ENCODE results near the gene CIB2.

The CIB2 gene

DNA sequence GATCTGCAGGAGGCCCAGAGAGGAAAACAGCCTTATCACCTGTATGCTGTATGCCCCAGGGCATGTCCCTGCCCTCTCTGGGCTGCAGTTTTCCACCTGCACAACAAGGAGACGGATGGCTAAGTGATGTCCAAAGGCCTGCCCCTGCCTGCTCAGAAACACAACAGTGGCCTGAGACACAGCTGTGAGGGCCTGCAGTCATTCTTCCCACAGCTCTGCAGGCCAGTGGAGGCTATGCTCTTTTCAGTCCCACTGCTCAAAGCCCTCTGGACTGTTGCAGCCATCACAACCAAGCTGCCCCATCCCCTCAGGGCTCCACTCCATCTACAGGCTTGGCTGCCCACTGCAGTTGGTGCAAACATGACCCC lies 48.5 kb downstream of the CIB2 start:
- DNase-seq, result no peak

DNA sequence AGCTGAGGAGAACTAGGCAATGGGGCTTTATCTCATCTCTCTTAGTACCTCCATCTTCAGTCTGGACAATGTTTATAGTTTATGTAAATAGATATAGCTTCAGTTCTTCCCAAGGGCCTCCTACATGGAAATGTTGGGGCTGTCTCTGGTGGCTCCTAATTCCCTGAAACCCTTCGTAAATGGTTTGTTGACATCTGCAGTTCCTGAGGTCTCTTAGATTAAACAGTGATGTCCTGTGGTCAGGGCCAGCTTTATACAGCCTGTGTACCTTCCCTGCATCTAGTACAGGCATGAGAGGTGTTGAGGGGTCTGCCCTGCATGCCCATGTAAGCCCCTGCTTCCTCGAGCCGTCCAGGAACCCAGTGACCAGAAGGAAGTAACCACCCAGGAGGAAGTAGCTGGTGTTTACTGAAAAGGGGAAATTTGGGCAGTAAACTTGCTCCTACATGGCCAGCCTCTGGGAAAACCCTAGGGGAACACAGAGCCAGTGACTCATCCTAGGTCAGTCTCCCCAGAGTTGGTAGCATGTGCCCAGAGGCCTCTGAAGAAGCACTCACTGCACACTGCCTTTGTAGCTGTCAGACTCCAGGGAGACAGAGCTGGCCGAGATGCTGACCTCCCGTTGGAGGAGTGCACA lies 49.0 kb downstream of the CIB2 start:
- no peak for DNase-seq

GRCh38 chr15:78080088-78080460 lies 51.2 kb downstream of the CIB2 start:
- DNase-seq, result no peak

GRCh38 chr15:78079298-78080087 lies 51.8 kb downstream of the CIB2 start:
- no peak for DNase-seq

DNA sequence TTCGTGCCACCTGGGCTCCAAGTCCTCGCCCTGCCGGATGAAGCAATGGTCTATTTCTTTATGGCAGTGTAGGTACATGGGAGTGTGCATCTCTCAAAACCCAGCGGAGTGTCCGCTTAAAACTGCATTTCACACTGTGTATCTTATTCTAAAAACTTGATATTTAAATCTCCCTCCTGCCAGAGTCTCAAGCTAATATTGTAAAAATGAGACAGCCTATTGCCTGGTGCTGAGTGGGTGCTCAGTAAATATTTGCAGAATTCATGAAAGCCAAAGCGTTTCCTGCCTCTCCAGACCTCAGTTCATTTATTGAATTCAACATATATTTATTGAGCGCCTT lies 53.4 kb downstream of the CIB2 start:
- DNase-seq, result no peak

GRCh38 chr15:78077053-78077870 lies 54.0 kb downstream of the CIB2 start, which contains the start of gene TBC1D2B:
TBC1D2B (minus strand) TSS chr15:78077711; CDS start chr15:78077652, 59 bp downstream.
- peak; percentile 72 for DNase-seq

DNA sequence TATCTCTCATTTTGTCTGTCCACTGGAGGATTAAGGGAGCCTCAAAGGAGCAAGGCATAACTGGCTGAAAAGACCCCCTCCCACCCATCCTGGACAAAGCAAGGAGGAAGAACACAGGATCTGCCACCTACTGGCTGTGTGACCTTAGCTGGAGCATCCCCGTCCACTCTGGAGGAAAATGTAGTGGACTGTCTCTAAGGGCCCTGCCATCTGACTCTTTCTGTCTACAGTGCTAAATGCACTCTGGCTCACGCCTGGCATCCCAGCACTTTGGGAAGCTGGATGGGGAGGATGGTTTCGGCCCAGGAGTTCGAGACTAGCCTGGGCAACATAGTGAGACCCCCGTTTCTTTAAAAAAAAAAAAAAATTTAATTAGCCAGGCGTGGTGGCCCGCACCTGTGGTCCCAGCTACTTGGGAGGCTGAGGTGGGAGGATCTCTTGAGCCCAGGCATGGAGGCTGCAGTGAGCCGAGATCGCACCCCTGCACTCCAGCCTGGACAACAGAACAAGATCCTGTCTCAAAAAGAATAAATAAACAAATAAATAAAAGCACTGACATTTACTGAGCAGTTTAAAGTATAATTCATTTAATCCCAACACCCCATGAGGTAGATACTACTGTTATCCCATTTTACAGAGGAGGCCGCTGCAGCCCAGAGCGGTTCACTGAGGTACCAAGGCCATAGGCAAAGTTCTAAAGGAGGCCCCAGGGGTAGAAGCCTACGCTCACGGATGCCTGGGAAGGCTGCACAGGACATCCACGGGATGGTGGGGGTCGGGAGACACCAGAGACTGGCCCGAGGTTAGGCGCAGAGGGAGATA lies 54.8 kb downstream of the CIB2 start:
- DNase-seq, result no peak

GRCh38 chr15:78075490-78076230 lies 55.6 kb downstream of the CIB2 start:
- DNase-seq, result no peak

DNA sequence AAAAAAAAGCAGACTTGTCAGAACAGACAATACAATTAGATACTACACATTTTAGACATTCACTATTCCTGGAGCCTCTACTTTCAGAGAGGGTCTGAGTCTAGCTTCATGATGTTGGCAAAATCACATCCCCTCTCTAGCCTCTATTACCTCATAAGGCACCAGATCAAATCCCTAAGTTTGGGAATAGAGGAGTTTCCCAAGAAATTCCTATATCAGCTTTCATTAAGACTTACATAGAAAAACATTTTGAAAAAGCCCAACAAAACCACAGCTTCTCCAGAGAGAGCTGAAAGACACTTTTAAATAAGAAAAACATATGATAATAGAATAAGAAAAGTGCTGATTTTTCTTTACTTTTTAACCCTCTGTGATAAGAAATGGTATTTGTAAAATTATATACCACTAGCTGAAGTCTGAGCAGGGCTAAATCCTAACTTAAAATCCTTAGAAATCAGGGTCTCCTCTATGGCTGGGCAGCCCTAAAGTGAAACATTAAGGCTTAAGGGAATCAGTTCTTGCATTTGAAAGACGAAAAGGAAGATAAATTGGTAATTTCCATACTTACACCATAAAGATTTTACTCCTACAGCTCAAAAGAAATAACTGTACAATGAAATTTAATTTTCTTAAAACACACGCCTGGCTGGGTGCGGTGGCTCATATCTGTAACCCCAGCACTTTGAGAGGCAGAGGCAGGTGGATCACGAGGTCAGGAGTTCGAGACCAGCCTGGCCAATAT lies 58.0 kb downstream of the CIB2 start:
- DNase-seq, result no peak

DNA sequence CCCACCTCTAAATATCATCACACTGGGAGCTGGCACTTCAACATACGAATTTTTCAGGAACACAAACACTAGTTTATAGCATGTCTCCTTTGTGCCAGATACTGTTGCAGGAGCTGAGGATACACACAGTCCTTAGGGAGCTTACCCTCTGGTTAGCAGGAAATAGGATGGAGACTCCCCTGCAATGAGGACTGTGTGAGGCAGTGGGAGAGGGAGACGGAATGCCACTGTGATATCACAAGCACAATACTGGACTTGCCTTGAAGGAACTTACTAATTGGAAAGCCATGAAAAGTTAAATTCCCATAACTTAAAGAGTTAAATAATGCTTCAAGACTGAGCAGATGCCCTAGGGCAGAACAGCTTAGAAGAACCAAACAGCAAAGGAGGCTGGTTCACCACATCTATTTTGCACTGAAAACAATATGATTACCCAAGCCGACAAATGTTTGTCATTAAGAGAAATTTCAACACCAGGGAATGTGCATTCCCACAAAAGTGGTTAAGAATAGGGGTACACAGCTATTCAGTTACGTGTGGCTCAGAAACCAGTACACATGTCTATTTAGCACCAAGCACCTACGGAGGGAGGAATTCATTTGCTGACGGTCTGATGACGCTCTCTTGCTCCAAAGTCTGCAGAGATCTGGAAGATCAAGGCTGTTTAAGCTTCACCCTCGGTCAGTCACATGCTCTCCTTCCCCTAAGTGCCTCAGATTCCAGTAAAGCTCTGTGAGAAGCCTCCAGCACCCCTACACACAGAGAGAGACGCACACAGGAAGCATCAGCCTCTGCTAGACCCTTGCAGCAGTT lies 59.0 kb downstream of the CIB2 start:
- DNase-seq, result no peak

DNA sequence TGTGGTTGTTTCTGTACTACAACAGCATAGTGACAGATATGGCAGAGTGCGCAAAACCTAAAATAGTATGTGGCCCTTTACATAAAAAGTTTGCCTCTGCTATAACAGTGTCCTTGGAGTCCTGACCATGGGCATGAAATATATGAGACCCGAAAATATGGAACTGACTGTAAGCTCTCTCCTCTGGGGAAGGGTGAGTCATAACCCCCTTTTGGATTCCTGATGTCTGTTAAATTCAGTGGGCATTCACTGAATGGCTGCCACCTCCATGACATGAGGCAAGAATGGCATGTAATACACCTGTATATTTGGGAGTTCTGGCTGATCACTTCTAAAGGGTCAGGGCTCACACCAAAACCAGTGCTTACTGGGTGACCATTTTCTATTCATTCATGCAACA lies 59.9 kb downstream of the CIB2 start:
- DNase-seq, result no peak

DNA sequence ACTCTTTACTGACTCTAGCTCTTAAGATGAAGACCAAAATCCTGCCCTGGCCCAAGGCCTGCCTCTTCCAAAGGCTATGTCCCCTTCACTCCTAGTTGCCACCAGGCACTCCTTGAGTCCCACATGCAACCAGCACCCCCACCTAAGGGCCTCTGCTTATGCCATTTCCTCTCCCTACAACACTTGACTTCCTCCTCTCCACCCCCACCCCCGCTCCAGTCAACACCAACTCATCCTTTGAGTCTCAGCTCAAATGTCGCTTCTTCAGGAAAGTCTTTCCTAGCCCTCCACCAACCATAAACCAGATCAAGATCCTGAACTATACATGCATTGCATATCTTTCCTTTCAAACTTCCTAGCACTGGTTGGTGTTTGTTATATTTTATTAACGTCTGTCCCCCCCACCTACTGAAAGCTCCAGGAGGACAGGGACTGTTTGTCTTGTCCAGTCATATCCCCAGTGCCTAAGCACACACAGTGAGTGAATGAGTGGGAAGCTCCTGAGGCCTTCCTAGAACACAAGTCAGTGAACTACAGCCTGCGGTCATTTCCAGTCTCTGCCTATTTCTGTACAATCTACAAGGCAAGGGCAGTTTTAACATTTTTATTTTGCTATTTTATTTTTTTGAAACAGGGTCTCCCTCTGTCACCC lies 61.1 kb downstream of the CIB2 start:
- DNase-seq, result no peak

GRCh38 chr15:78069462-78070029 lies 61.7 kb downstream of the CIB2 start:
- DNase-seq, result no peak

- no peak for DNase-seq
Measured at GRCh38 chr15:78069052-78069414, 62.2 kb downstream of the CIB2 start.

DNA sequence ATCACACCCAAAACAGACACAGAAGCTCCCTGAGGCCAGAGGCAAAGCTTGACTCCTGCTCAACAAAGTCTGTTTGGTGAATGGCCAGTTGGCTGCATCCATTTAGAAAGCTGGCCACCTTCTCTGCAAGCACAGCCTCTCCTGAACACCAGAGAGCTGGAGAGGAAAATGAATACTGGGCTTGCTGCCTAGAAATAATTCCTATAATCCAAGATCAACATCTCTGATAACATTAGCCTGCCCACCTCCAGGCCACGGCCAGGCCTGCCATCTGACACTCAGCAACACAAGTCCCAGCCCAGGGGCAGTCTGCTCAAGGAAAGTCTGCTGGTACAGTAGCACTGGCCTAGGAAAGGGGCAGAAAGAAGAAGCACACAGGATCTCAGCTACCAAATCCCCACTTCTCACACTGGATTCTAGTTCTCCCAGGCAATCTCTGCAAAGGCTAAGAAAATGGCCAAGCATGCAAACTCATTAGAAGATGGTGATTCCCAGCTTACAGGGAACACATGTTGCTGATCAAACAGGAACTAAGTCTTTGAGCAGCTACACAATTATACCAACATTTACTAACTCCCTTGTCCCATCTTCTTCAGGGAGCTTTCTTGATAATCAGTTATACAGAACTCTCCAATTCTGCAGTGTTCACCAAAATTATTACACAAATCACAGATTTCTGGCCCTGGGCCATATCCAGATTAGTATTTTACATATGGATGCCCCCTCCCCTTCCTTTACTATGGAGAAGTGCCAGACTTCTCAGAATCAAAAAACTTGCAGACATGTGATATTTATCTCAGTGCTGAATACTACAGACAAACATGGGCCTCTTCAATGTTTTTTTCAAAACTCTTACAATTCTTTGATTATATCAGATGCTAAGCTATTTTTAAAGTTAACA lies 63.7 kb downstream of the CIB2 start:
- DNase-seq, result no peak

- no peak for DNase-seq
Measured at GRCh38 chr15:78065973-78066946, 65.0 kb downstream of the CIB2 start.

- DNase-seq, result no peak
Measured at GRCh38 chr15:78065284-78065872, 65.9 kb downstream of the CIB2 start.

Measured in stimulated activated CD4-positive, alpha-beta T cell treated with anti-CD3 and anti-CD28 coated beads, Interleukin-4, amount 100 ng/mL, for 24 hours (primary cell).